ENCODE data around the gene CEBPE. TPM values are rescaled to one million over a fixed set of nuclear protein-coding genes. Genes with fewer than 3 reads are reported as not detected.

Gene CEBPE
- total and polyA plus RNA-seq, 11 donors, result 0.18 to 0.32 (median 0.24) TPM; not detected in 8

GRCh38 chr14:23102801-23103200 is 16.3 kb downstream of the CEBPE start:
- no peaks in the 10 kb centered on the region for H3K27me3 ChIP-seq
- no peak for ATAC-seq

GRCh38 chr14:23101986-23102625 is 16.9 kb downstream of the CEBPE start:
- Histone ChIP-seq H3K4me1 (peaks cover 0 to 28% (median 9%) of the 10 kb centered on the region in 12 donors), H3K9me3 (no peaks in the 10 kb centered on the region), H3K27ac (no peak overlapping the region), H3K27me3 (no peaks in the 10 kb centered on the region), H3K4me3 (no peak overlapping the region), H3K36me3 (peaks cover 0 to 26% (median 14%) of the 10 kb centered on the region in 9 donors)
- DNase-seq (no peak), ATAC-seq (no peak)
- TF ChIP-seq CTCF (IDR thresholded peaks at IDR 0.05) (no peak), POLR2A (IDR thresholded peaks at IDR 0.05) (no peak)
- WGBS, 4 donors, result 78 to 84% (median 82%) methylated on average over 7 to 10 of the region's 10 CpGs
- intact Hi-C loops (cut with DNase I), result no loop called here

More at GRCh38 chr14:23102801-23103200, 16.3 kb downstream of the CEBPE start:
- intact Hi-C loops (cut with DNase I), result no loop called here
- 95 to 100% (median 98%) methylated on average over 2 of the region's 2 CpGs for WGBS, 4 donors
- Histone ChIP-seq H3K4me1 (peaks cover 0 to 21% (median 4%) of the 10 kb centered on the region in 12 donors), H3K4me3 (no peak overlapping the region), H3K9me3 (no peaks in the 10 kb centered on the region), H3K36me3 (peaks cover 0 to 21% (median 11%) of the 10 kb centered on the region in 9 donors), H3K27ac (no peak overlapping the region)
- DNase-seq, result no peak
- TF ChIP-seq CTCF (IDR thresholded peaks at IDR 0.05) (no peak), POLR2A (IDR thresholded peaks at IDR 0.05) (no peak)

DNA sequence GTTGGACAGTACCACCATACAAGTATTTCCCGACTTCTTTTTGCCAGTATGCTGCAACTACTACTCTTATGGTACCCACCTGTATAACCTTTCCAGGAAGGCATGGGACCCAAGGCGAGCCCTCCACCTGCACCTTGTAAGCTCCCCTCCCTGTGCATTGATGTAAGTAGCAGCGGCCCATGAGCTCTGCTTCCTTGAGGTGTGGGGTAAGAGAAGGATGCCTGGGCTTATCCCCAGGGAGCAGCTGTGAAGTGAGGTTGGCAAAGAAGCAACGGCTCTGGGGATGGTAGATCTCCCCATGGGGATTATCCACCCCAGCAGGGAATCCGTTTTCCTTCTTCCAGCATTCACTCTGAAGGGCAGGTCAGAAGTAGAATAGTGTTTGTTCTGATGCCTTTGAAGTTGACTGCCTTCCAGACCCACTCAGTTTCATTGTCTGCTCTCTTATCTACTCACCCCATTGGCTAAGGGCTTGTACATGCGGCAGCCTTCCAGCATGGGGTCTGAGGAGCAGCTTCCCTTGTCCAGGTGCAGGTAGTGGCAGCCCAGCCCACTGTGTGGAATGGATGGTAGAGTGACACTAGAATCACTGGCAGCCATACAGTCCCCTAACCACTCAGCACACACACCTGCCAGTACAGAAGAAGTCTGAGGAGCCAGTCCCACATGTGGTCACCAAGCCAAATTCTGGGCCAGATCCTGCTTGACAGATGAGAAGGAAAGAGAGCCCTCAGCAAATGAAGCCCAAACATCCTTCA is 17.7 kb downstream of the CEBPE start:
- Histone ChIP-seq H3K36me3 (peaks cover 0 to 26% (median 14%) of the 10 kb centered on the region in 9 donors), H3K9me3 (no peaks in the 10 kb centered on the region), H3K27ac (no peak overlapping the region), H3K4me1 (peaks cover 0 to 35% (median 16%) of the 10 kb centered on the region in 12 donors), H3K27me3 (no peaks in the 10 kb centered on the region), H3K4me3 (no peak overlapping the region)
- intact Hi-C loops (cut with DNase I), result no loop called here
- 61 to 77% (median 72%) methylated on average over 6 of the region's 6 CpGs for WGBS, 4 donors
- ATAC-seq (peak in 1 of 4 donors; percentile 6), DNase-seq (no peak)
- TF ChIP-seq POLR2A (IDR thresholded peaks at IDR 0.05), result no peak

DNA sequence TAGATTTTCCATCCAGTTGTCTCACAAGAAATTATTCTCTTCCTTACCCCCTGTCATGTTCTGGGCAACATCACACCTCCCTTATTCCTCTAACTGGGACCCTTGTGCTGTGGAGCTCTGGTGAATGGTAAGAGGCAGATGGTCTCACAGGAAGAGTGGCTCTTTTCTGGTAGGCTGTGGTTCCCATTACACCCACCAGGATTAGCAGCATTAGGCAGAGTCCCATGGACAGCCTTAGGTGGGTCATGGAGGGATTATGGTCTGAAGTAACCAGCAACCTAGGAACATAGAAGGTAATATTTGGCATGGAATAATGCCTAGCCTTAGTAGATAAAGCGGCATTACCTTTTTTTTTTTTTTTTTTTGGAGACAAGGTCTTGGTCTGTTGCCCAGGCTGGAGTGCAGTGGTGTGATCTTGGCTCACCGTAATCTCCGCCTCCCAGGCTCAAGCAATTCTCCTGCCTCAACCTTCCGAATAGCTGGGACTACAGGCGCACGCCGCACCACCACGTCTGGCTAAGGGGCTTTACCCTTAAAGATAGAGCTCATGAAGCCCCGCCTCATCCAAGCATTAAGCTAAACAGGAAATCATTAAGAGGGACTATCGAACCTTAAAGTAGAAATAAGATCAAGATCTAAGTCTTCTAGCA is 19.7 kb downstream of the CEBPE start:
- H3K4me3 ChIP-seq, result no peak overlapping the region
- H3K9me3 ChIP-seq, result no peaks in the 10 kb centered on the region
- intact Hi-C loops (cut with DNase I), result loop anchor here in 1 of 10 donors (10.0 kb wide), 1 partner anchor 205 kb away; the partner anchor contains the start of genes BCL2L2 and PPP1R3E
- 54 to 68% (median 65%) methylated on average over 10 of the region's 10 CpGs for WGBS, 4 donors
- TF ChIP-seq POLR2A (IDR thresholded peaks at IDR 0.05), result no peak
- peak in 1 of 12 donors; percentile 15 for TF ChIP-seq CTCF (IDR thresholded peaks at IDR 0.05)
- no peak overlapping the region for H3K27ac ChIP-seq
- H3K4me1 ChIP-seq, result peaks cover 0 to 40% (median 18%) of the 10 kb centered on the region in 12 donors
- DNase-seq, result no peak
- peaks cover 0 to 26% (median 14%) of the 10 kb centered on the region in 9 donors for H3K36me3 ChIP-seq
- no peak for ATAC-seq
- H3K27me3 ChIP-seq, result no peaks in the 10 kb centered on the region
